Liver (tissue), 9 donors: Measurements from ENCODE around the gene TCFL5. TPM values are rescaled to one million over a fixed set of nuclear protein-coding genes. Genes with fewer than 3 reads are reported as not detected.

Experiments used
- DNase-seq: peaks from one replicate; pipeline ENCODE4 v3.0.0-alpha.2; 2017; ENCODE audit warnings: low spot score
- H3K27ac ChIP-seq, 2 donors: one replicate each; pipeline ENCODE4 v1.7.0; 2013; ENCODE audit warnings: inconsistent platforms in 2 of 2, low read length in 2 of 2, control low read depth in 1 of 2, low read depth in 1 of 2, mild to moderate bottlenecking in 1 of 2
- H3K27me3 ChIP-seq, 4 donors: one replicate each; pipeline versions ENCODE4 v1.6.1 to v1.7.0; 2013; ENCODE audit warnings: low read length in 3 of 4, inconsistent platforms in 1 of 4, mild to moderate bottlenecking in 1 of 4, moderate library complexity in 1 of 4; ENCODE audit not compliant: control insufficient read depth in 4 of 4, insufficient read depth in 4 of 4
- H3K36me3 ChIP-seq, 4 donors: one replicate each; pipeline versions ENCODE4 v1.6.1 to v1.7.0; 2013; ENCODE audit warnings: low read length in 3 of 4, mild to moderate bottlenecking in 3 of 4, low read depth in 1 of 4, moderate library complexity in 1 of 4; ENCODE audit not compliant: control insufficient read depth in 4 of 4, insufficient read depth in 3 of 4
- H3K4me1 ChIP-seq, 4 donors: one replicate each; pipeline versions ENCODE4 v1.6.1 to v1.7.0; 2013; ENCODE audit warnings: low read length in 3 of 4, mild to moderate bottlenecking in 3 of 4, moderate library complexity in 1 of 4; ENCODE audit not compliant: control insufficient read depth in 4 of 4, insufficient read depth in 4 of 4
- H3K4me3 ChIP-seq, 3 donors: one replicate each; pipeline versions ENCODE4 v1.6.1 to v1.7.0; 2013; ENCODE audit warnings: low read length in 3 of 3, control low read depth in 1 of 3, low read depth in 1 of 3, mild to moderate bottlenecking in 1 of 3
- H3K9ac ChIP-seq, 2 donors: one replicate each; pipeline ENCODE4 v1.7.0; 2013; ENCODE audit warnings: low read length in 2 of 2, mild to moderate bottlenecking in 2 of 2, moderate library complexity in 2 of 2, control low read depth in 1 of 2, low read depth in 1 of 2
- H3K9me3 ChIP-seq, 4 donors: one replicate each; pipeline versions ENCODE4 v1.6.1 to v1.7.0; 2013; ENCODE audit warnings: low read length in 3 of 4; ENCODE audit not compliant: control insufficient read depth in 4 of 4
- ATF3 ChIP-seq: IDR thresholded peaks from 2 replicates; pipeline ENCODE4 v1.6.1; 2016; ENCODE audit warnings: antibody characterized with exemption
- CTCF ChIP-seq: fragments of 150-350 bp; IDR thresholded peaks from 2 replicates; pipeline ENCODE4 v1.5.1; 2017; ENCODE audit warnings: improper control_type of control experiment, low read depth, low read length; ENCODE audit not compliant: missing input control
- EGR1 ChIP-seq, 2 donors: IDR thresholded peaks; 2 replicates each; pipeline ENCODE4 v1.6.1; 2016 to 2018; ENCODE audit warnings: antibody characterized with exemption in 2 of 2, low read depth in 2 of 2
- FOXA1 ChIP-seq: IDR thresholded peaks from 2 replicates; pipeline ENCODE4 v1.6.1; 2016; ENCODE audit warnings: antibody characterized with exemption
- FOXA2 ChIP-seq: IDR thresholded peaks from 2 replicates; pipeline ENCODE4 v1.6.1; 2016; ENCODE audit warnings: antibody characterized with exemption
- GABPA ChIP-seq, 2 donors: IDR thresholded peaks in 1 of 2; conservative IDR thresholded peaks in 1 of 2; 2 replicates each; pipeline ENCODE4 v1.6.1; 2016; ENCODE audit warnings: antibody characterized with exemption in 2 of 2, mild to moderate bottlenecking in 1 of 2, moderate library complexity in 1 of 2
- HNF4A ChIP-seq, 2 donors: conservative IDR thresholded peaks; 2 replicates each; pipeline ENCODE4 v1.6.1; 2016; ENCODE audit warnings: antibody characterized with exemption in 2 of 2, mild to moderate bottlenecking in 2 of 2
- HNF4G ChIP-seq: IDR thresholded peaks from 2 replicates; pipeline ENCODE4 v1.6.1; 2016; ENCODE audit warnings: antibody characterized with exemption
- JUND ChIP-seq, 2 donors: IDR thresholded peaks; 2 replicates each; pipeline ENCODE4 v1.6.1; 2016; ENCODE audit warnings: antibody characterized with exemption in 2 of 2
- MAX ChIP-seq: IDR thresholded peaks from 2 replicates; pipeline ENCODE4 v1.6.1; 2016; ENCODE audit warnings: antibody characterized with exemption
- NR2F2 ChIP-seq: IDR thresholded peaks from 2 replicates; pipeline ENCODE4 v1.6.1; 2016; ENCODE audit warnings: antibody characterized with exemption
- RAD21 ChIP-seq, 2 donors: IDR thresholded peaks; 2 replicates each; pipeline ENCODE4 v1.6.1; 2016; ENCODE audit warnings: antibody characterized with exemption in 2 of 2, mild to moderate bottlenecking in 2 of 2
- REST ChIP-seq: IDR thresholded peaks from 2 replicates; pipeline ENCODE4 v1.6.1; 2016; ENCODE audit warnings: antibody characterized with exemption, mild to moderate bottlenecking
- RXRA ChIP-seq, 2 donors: IDR thresholded peaks; 2 replicates each; pipeline ENCODE4 v1.6.1; 2017 to 2018; ENCODE audit warnings: antibody characterized with exemption in 2 of 2, mild to moderate bottlenecking in 1 of 2
- SP1 ChIP-seq: IDR thresholded peaks from 2 replicates; pipeline ENCODE4 v1.6.1; 2018; ENCODE audit warnings: antibody characterized with exemption, mild to moderate bottlenecking
- TAF1 ChIP-seq: conservative IDR thresholded peaks from 2 replicates; pipeline ENCODE4 v1.6.1; 2016; ENCODE audit warnings: antibody characterized with exemption, mild to moderate bottlenecking
- YY1 ChIP-seq: IDR thresholded peaks from 2 replicates; pipeline ENCODE4 v1.6.1; 2016; ENCODE audit warnings: antibody characterized with exemption, mild to moderate bottlenecking
- ZBTB33 ChIP-seq: IDR thresholded peaks from 2 replicates; pipeline ENCODE4 v1.6.1; 2016; ENCODE audit warnings: antibody characterized with exemption
- WGBS: extraction: QIAGEN DNeasy Blood & Tissue Kit; methylation state at CpG from one replicate; pipeline ENCODE4 v1.1.7; 2013; 5-methylcytosine and 5-hydroxymethylcytosine counted together
- polyA plus RNA-seq, 2 donors: library from polyadenylated mRNA; stranded (reverse) in 1 of 2; unstranded in 1 of 2; fragments of 200-250 nt in 1 of 2; fragments of >200 nt in 1 of 2; fragmentation: Nextera tagmentation in 1 of 2; extraction: Ambion mirVana in 1 of 2; gene quantifications; one replicate each; pipeline versions ENCODE4 v1.2.1 to v1.2.3, GENCODE V29; 2013 to 2015
- total RNA-seq, 2 donors: library from RNA; depleted of rRNA; stranded (reverse); fragments of >200 nt; gene quantifications; one replicate each; pipeline ENCODE4 v1.2.3, GENCODE V29; 2014
- donor health status: healthy.
- donor health status: healthy.
- donor health status: healthy.
- donor health status: healthy.
- donor health status: healthy.

TCFL5 gene
- total and polyA plus RNA-seq, 4 donors = 0.79 to 3.8 (median 2.2) TPM

GRCh38 chr20:62815066-62815991, 46.3 kb downstream of the TCFL5 start:
- Histone ChIP-seq H3K36me3 (peaks cover 14 to 30% (median 18%) of the 10 kb centered on the region in 4 donors), H3K4me3 (no peak overlapping the region), H3K4me1 (peaks cover under 1 to 14% (median 5%) of the 10 kb centered on the region in 4 donors), H3K27me3 (peaks cover 0 to 4% (median 0%) of the 10 kb centered on the region in 4 donors), H3K9me3 (no peaks in the 10 kb centered on the region), H3K9ac (no peak overlapping the region), H3K27ac (no peak overlapping the region)
- 30% methylated on average over 24 of the region's 24 CpGs for WGBS
- no peak for TF ChIP-seq SP1
- no peak for TF ChIP-seq RXRA (IDR thresholded peaks at IDR 0.05)
- TF ChIP-seq REST = no peak
- TF ChIP-seq RAD21 (IDR thresholded peaks at IDR 0.05) = no peak
- TF ChIP-seq FOXA2 = no peak
- no peak for TF ChIP-seq ATF3
- TF ChIP-seq YY1 = no peak
- TF ChIP-seq JUND (IDR thresholded peaks at IDR 0.05) = no peak
- no peak for TF ChIP-seq EGR1 (IDR thresholded peaks at IDR 0.05; ENCODE audit: low read depth in 2 of 2)
- no peak for DNase-seq

- Histone ChIP-seq H3K9me3 (no peaks in the 10 kb centered on the region), H3K4me3 (no peak overlapping the region), H3K9ac (no peak overlapping the region), H3K4me1 (peaks cover 0 to 14% (median 5%) of the 10 kb centered on the region in 4 donors), H3K27me3 (peaks cover 0 to 4% (median 0%) of the 10 kb centered on the region in 4 donors), H3K27ac (no peak overlapping the region), H3K36me3 (peaks cover 21 to 36% (median 22%) of the 10 kb centered on the region in 4 donors)
- 63% methylated on average over 12 of the region's 12 CpGs for WGBS
- no peak for DNase-seq
- no peak for TF ChIP-seq FOXA1
- no peak for TF ChIP-seq RXRA (IDR thresholded peaks at IDR 0.05)
- no peak for TF ChIP-seq NR2F2
- no peak for TF ChIP-seq MAX
- no peak for TF ChIP-seq EGR1 (IDR thresholded peaks at IDR 0.05; ENCODE audit: low read depth in 2 of 2)
- TF ChIP-seq HNF4G = no peak
- no peak for TF ChIP-seq FOXA2
- no peak for TF ChIP-seq ATF3
- no peak for TF ChIP-seq RAD21 (IDR thresholded peaks at IDR 0.05)
- no peak for TF ChIP-seq SP1
- no peak for TF ChIP-seq TAF1
- no peak for TF ChIP-seq HNF4A (conservative IDR thresholded peaks at IDR 0.05)
- no peak for TF ChIP-seq CTCF
- TF ChIP-seq GABPA (IDR thresholded peaks at IDR 0.05 in 1 of 2, conservative IDR thresholded peaks at IDR 0.05 in 1 of 2) = no peak
- no peak for TF ChIP-seq YY1
- TF ChIP-seq ZBTB33 = no peak
- TF ChIP-seq REST = no peak
- no peak for TF ChIP-seq JUND (IDR thresholded peaks at IDR 0.05)
Measured at GRCh38 chr20:62814709-62815065, 46.9 kb downstream of the TCFL5 start.
